NOMO-1 treated with dmso at 0.1 percent for 144 hours (cell line): ENCODE results near the gene LAMA4.
"Not testable (repeated sequence)": the region's sequence is repeated elsewhere in the genome, so short reads cannot be mapped to it uniquely, and the experiment has no call there.

Experiments
- DNase-seq: peaks from one replicate; lab custom pipeline; 2025; ENCODE audit not compliant: unreplicated experiment; lab: John Stamatoyannopoulos, UW

LAMA4 gene

DNA sequence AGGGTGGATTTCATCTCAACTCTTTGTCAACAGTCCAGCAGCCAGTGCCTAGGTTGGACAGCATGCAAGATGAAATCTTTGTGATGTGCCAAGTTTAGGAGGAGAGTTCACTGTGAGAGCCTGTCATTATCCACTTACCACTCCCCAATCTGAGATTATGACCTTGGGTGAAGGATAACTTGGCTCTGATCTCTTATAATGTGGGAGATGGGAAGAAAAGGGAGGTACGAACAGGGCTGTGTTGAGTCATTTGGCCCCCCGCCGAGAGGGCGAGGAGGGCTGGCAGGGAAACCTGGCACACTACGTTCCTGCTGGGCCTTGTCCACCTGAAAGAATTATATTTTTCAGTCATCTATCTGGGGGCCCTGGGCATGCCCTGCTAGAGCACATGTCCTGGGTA is 35.8 kb downstream of the LAMA4 start:
- DNase-seq = no peak

DNA sequence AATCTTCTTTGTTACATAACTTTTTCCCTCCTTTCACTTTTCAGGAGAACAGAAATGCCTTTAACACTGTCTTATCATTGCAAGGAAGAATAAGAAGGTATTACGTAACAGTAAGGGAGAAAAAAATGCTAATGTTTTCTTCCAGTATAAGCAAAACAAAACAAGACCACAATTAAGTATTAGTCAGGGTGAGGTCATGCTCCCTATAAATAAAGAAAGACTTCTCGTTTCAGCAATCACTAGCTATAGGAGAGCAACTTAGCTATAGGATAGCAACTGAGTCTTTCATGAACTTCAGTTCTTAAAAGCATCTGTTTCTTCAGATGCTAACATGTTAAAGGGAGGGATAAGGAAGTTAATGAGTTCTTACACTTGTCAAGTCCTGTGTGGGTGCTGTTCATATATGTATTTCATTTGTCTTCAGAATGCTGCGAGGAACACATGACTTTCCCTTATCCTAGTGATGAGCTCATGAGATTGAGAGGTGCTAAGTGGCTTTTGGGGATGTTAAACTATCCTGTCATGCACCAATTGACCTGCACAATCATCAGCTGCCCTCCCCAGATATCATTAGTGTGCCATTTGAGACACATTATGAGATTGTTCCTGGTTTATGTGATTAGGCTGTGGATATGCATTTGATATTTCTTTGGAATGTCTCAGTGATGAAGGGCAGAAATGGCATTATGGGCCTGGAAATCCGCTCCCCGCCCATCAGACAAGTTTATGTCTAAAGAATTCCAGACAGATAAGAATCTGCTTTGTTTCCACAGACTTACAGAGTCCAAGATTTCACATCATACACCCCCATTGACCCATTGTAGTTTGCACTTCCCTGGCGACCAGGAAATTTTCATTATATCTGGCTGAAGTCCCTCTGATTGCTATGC is 37.5 kb downstream of the LAMA4 start:
- no peak for DNase-seq

DNA sequence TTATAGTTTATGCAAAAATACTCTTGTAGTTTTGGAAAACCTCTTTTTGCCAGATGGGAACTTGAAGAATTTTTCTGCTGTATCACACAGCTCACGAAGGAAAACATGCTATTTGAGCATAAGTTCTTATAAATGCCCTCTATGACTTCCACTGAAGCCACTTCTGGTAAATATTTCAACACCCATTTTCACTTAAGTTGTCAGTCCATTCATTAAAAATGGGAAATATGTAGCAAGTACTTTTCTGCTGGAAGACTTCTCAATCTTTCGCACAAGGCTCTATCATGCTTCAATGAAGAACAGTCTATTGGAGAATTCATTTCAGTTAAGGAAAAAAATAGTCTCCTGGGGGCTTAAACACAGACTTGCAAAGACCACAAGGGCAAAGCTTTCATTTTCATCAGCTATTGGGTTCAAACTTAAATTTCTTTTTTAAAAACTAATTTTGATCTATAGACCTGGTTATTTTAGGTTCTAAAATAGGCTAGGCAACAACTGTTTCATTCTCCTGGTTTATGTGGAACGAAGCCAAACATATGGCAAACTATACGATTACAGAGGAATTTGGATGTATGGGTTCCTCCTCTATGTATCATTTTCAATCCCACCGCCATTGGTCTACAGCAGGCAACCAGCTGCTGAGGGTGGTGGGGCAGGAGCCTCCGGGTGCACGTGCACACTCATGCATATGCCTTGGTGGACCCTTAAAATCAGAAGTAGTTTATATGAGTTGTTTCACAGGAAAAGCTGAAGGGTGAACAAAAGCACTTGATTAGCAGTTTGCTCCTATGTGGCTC is 38.7 kb downstream of the LAMA4 start:
- no peak for DNase-seq

DNA sequence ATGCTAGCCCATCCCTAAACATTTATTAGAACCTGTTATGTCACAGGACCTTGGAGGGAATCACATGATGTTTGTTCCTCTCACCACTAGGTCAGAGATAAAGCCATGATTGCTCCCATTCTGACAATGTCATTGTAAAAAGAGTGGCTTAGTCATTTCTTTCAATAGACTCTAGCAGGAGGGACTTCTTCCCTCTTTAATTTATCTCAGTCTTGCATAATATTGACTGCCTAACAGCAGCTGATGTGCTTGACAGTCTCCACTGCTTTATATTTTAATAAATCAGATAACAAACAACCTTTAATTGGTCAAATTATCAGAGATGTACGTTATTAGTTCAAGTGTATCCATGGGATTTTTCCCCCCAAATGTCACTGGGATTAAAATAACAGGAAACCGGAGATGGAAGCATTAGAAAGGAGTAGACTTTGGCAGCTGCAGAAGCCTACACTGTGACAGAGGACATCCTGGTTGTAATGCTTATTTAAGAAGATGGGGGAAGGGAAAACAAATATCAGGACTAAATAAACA is 39.6 kb downstream of the LAMA4 start:
- no peak for DNase-seq

DNA sequence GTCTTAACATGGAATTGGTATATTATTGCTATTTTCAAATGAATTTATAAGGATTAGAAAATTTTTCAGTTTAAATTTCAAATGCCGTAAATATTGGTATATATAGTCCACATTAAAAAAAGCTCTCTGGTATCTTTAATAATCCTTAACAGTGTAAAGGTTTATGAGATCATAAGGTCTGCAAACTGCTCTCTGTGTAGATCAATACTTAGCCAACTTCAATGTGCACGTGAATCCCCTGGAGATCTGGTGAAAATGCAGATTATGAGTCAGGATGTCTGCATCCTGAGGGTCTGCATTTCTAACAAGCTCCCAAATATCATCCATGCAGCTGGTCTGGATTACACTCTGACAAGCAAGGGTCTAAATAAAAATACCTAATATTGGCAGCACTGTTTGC is 43.5 kb downstream of the LAMA4 start:
- DNase-seq = no peak

DNA sequence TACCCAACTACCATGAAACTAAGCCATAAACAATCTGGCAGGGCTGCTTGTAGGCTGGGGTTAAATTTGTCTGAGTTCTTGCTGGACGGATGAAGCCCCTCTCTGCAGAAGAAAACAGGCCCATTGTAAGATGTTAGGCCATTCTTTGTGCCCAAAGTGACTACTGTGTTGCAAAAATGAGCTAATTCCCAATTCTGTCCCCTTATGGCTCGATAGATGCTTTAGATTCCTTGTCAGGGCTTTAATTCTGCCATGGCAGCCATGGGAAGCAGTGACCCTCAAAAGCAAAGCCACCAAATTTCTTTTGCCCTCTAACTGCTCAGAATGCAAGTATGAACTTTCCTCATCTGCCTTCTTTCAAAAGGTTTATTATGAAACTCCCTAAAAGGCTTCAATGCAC is 45.2 kb downstream of the LAMA4 start:
- no peak for DNase-seq

DNA sequence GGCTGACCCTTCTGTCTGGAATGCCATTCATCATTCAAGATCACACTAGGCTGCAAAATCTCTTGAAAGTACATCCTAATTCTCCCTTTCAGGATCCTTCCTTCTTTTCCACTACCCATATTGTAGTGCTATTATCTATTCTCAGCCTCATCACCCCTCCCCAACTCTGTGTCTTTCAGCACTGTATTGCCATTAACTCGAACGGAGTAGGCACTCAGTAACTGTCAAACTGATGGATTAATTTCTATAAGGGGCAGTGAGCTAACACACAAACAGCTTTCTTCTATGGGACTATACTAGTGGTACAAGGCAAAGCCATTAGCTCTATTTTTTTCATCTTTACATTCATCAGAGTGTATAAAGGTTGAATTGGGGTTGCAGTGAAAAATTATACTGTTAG is 46.6 kb downstream of the LAMA4 start:
- no peak for DNase-seq

DNA sequence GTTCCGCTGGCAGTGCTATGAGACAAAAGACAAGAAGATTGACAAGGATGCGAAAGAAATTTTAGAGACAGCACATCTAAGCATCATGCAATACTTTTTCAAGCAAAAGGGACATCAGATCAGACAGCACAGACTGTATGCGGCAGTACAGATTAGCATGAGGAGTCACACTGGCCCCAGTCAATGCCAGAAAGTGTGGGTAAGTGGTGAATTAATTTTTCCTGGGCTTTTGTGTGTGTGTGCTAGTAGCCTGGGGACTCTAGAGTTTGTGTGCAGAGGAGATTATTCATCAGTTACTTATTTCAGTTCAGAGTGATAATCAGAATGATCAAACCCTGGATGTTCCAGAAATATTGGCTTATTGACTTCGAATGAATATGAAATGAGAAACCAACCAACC is 47.2 kb downstream of the LAMA4 start:
- DNase-seq = no peak

DNA sequence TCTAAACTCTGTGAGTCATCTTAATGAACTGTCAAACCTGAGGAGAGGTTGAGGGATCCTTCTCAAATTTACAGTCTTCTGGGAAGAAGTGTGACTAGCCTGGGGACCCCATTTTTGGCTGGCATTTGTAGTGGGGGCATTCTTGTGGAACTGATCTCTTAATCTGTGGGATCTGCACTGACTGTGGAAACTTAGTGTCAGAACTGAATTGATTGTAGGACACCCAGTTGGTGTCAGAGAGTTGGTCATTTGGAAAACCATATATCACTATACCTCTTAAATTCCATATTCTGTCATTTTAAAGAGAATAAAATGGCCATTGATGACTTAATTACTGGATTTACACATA is 48.3 kb downstream of the LAMA4 start:
- DNase-seq = no peak

DNA sequence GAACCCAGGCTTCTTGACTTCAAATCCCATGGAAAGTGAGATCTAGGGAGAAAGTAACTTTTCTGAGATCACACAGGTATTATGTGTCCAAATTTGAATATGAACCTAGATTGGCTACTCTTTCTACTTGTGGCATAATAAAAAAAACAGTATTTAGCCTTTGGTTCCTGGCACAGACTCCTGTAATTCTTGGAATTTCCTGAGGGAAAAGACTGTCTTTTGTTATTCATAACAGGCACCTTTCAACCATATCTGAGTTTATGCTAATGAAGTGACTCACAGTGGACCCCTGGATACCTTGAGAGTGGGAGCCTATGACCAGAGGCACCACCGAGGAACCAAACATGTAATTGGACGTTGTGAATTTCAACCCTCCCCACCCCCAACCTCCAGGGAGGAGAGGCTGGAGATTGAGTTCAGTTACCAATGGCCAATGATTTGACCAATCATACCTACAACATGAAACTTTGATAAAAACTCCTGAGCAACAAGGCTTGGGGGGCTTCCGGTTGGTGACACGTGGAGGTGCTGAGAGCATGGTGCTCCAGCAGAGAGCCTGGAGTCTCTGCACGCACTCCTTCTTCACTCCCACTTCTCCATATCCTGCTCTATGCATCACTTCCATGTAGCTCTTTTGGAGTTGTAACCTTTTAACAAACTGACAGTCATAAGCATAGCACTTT is 48.8 kb downstream of the LAMA4 start:
- no peak for DNase-seq

DNA sequence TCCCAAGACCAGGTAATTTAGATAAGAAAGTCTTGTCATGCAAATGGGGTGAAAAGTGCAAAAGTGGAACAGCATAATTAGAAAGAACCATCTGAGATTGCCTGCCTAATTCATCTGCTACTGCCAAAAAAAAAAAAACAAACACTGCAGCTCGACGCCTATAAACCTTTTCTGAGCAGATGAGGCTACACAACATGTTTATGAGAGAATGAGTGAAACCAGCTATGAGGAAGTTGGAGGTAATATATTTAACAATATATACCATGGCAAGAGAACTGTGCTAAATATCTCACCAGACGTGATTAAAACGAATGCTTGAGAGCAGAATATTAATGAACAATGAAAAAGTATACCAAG is 50.0 kb downstream of the LAMA4 start:
- DNase-seq = no peak

DNA sequence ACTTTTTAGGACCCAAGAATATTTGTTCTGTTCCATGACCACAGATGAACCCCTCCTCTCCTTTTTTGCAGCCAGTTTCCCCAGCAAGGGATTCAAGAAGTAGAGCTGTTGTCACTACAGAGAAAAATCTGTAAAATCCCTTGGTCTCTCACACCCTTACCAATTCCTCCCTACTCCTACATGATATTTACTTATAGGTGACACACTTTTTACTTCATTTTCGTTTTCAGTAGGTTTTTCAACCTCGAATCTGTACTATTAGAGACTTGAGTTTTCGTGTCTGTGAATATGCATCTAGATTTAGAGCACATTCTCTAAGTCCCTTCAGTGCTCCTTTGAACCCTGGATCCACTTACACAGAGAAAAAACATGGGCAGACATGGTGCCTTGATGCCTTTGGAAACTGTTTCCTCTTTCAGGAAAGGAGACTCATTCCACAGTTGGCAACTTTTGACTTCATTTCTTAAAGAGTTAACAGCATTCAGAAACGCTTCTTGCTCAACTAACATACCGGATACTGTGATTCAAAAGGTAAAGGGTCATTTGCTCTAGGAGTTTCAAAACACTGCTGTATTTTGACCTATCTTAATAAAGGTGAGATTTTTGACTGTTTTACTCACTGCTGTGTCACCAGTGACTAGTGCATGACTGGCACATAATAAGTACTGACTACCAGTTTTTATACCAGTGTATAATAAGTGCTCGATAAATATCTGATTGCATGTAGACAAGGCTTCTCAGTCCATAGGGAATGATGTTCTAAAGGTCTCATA is 50.6 kb downstream of the LAMA4 start:
- no peak for DNase-seq

DNA sequence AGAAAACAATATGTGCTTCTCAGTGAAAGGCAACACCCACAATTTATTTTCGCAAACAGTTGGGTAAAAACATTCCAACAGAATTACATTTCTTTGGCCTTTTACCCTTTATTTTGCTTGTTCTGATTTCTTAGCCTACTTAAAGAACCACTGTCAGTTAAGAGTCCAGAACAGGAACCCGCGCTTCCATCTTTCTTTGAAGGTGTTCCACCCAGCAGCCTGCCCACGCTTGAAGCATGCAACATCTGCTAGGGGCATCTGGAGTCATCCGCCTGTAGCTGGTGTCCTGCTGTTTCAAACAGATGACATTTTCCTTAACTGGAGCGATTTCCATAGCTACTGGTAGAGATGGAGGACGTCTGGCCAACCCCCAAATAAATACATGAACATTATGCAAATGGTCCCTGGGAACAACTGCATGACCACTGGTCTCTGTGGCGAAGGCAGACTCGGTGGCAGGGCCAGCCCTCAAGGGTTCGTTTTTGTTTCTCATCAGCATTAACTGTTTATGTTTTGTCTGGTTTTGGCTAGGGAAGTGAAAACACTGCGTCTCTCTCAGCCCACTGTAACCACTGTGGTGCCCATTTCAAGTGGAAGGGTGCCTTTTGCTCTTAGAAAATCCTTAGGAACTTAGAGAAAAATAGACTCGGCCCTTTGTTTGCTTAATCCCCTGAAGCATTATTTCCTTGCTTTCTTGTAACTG is 51.6 kb downstream of the LAMA4 start:
- no peak for DNase-seq

DNA sequence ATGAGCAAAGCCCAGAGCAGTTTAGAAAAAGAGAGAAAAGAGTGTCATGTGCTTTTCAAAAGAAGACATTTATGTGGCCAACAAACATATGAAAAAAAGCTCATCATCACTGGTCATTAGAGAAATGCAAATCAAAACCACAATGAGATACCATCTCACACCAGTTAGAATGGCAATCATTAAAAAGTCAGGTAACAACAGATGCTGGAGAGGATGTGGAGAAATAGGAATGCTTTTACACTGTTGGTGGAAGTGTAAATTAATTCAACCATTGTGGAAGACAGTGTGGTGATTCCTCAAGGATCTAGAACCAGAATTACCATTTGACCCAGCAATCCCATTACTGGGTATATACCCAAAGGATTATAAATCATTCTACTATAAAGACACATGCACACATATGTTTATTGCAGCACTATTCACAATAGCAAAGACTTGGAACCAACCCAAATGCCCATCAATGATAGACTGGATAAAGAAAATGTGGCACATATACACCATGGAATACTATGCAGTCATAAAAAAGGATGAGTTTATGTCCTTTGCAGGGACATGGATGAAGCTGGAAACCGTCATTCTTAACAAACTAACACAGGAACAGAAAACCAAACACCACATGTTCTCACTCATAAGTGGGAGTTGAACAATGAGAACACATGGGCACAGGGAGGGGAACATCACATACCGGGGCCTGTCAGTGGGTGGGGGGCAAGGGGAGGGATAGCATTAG is 54.0 kb downstream of the LAMA4 start:
- DNase-seq = not testable (repeated sequence)

DNA sequence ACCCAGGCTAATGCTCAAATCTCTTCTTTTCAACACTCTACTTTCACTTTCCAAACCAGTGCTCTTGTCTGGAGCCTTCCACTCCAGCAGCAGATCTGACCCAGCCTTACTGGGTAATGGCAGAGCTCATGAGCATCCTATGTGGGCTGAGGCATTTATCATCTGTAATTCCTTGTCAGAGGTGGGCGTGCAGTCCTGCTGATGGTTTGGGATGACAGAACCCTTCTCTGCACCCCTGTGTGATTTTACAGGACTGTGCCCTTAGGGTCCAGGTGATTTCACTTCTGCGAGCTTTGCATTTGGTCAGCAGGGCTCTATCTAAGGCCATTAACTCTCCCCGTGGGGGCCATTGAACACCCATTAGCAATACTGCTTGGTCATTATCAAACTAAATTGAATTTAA is 55.4 kb downstream of the LAMA4 start:
- no peak for DNase-seq

DNA sequence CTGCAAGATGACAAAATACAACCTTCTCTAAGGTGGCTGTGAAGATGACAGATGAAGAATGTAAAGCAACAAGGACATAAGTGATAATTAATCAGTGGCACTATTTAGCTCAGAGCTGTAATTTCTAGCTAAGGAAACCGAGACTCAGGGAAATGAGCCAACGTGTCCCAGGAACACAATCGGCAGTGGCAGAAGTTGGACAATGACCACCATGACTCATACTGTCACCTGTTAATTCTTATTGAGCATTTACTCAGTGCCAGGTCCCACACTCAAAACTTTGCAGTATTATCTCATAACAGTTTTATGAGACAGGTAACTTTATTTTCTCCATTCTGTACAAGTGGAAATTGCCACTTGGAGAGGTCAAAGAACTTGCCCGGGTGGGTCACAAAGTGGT is 55.8 kb downstream of the LAMA4 start:
- no peak for DNase-seq

DNA sequence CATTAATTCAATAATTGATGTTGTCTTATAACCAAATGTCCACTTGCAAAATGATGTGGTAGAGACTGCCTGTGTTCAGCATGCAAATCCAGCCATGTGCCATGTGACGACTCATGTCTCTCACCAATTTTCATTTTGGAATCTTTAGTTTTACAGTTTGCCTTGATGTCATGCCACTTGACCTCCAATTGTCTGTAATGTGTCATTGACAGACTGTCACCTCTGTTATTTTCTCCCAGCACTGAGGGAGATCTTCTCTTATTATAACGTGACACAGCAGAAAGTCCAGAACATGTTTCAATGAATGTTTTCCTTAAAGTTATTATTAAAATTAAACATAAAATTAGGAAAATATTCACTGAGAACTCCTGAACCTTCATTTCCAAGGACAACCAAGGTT is 56.7 kb downstream of the LAMA4 start:
- DNase-seq = no peak

DNA sequence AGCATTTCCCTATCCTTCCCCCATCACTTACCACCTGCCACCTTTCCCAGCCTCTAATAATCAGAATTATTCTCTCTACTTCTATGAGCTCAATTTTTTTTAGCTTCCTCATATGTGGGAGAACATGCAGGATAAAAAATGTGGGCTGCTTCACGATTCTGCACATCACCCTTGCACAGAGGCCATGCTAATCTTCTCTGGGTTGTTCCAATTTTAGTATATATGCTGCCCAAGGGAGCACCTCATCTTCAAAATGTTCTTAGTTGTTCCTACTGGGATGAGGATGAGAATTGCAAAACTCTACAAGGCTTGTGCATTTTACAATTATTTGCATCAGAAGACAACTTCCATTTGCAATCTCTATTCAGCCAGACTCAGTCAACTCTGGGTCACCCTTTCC is 58.1 kb downstream of the LAMA4 start:
- no peak for DNase-seq

DNA sequence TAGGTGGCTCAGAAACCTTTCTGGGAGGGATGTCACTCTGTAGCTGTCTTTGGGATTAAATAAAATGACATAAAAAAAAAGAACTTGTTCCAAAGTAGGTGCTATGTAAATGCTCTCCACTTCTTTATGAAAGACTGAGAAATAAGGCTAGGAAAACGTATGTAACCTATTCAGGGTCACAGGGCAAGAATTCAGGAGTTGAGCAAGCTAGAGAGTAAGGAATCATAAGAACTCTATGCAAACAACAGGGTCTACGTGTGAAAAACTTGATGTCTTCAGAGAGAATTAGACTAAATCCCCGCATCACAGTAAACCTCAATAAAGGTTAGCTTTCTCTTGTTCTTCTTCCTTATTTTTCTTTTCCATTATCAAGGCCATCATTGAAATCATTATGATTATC is 59.2 kb downstream of the LAMA4 start:
- no peak for DNase-seq

DNA sequence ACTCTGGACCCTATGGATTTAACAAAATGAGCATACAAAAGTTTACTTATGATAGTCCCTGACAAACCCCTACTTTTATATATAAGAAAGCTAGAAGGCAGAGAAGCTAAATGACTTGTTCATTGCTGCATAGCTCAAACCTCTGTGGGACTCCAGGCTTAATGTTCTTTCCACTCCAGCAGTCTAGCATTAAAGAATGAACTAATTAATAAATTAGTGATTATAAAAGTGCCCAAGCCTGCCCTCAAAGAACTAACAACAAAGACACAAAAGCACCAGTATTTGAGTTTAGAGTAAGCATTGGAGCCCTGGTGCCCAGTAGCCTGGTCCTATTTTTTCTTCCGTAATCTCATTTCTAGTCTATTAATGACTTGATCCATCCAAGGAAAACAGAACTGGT is 59.9 kb downstream of the LAMA4 start:
- no peak for DNase-seq
